NCI-H1436 (cell line): Measurements from ENCODE around the gene NCOA6.
A peak's percentile ranks its signal among the peaks of the same experiment; 100 is the strongest.
"Not testable (repeated sequence)": the region's sequence is repeated elsewhere in the genome, so short reads cannot be mapped to it uniquely, and the experiment has no call there.

Source experiments
- DNase-seq: peaks from one replicate; lab custom pipeline; 2025; lab: John Stamatoyannopoulos, UW

Gene NCOA6

DNA sequence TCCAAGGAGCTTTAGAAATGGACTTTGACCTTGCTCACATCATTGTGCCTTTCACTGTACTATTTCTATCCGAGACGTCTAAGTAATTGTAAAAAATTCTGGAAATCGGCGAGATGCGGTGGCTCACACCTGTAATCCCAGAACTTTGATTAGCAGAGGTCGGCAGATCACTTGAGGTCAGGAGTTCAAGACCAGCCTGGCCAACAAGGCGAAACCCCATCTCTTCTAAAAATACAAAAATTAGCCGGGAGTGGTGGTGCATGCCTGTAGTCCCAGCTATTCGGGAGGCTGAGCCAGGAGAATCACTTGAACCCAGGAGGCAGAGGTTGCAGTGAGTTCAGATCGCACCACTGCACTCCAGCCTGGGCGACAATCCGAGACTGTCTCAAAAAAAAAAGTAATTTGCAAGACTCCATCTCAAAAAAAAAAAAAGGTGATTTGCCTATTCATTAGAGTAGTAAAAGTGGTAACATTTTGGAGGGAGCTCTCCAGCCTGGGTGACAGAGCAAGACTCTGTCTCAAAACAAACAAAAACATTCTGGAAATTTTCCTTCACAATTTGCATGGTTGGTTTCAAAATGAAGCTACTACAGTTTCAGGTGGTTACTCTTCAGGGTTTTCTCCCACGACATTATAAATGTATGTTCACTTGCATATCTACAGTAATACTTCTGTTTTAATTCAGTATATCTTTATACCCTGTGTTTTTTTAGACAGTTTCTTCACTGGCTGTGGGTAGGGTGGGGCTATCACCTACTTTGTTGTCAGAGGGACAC is 106.0 kb downstream of the NCOA6 start:
- not testable (repeated sequence) for DNase-seq

DNA sequence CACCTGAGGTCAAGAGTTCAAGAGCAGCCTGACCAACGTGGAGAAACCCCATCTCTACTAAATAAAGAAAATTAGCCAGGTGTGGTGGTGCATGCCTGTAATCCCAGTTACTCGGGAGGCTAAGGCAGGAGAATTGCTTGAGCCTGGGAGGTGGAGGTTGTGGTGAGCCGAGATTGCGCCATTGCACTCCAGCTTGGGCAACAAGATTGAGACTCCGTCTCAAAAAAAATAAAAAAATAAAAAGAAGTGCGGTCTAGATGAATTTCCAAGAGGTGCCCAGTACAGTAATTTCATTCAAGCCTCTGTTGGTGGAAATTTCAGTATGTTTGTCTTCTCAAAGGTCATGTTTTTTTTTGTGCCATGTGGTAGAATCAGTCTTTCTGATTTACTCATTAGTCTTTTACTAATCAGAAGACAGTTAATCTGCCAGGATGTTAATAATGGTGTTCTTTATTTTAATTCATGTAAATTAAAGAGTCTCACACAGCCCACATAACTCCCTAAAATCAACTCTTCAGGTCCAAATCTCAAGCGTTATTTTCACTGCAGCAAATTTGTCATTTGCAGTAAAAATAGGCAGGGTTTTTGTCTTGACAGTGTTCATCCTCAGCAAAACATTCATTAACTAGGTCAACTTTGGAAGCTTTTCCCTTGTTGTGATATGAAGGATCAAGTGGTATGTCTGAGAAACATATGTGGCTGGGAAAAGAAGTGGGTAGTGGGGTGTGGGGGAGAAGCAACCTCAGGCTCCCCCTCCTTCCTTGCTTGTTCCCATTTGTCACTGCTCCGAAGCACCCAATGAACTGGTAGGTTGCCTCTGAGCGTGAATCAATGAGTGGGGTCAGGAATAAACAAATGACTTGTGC is 108.0 kb downstream of the NCOA6 start:
- no peak for DNase-seq

DNA sequence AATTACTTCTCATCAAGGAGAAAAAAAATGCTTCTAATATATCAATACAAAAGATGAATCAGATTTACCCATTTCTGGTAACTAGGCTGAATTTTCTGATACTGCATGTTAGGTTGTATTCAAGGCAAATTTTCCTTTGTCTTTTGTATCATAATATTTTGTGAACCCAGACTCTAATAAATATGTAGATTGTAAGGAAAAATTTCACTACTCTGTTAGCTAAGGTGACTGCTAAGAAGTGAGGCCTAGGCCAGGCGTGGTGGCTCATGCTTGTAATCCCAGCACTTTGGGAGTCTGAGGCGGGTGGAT is 108.6 kb downstream of the NCOA6 start:
- DNase-seq: no peak

DNA sequence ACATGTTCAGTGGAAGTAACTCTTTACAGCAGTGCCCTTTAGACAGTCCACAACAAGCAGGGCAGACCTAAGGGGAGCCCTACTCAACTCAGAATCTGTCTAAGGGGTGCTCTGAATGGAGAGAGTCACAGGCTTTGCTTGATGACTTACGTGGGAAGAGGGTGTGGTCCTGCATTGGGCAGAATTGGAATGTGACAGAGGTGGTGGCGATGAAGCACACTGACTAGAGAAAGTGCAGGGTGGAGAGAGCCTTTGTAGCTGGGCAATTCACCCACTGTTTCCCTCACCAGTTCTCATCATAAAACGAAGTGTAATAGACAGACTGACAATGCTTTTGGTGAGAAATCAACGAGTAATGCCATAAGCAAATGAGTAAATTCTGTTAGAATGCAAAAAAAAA is 110.1 kb downstream of the NCOA6 start:
- no peak for DNase-seq

DNA sequence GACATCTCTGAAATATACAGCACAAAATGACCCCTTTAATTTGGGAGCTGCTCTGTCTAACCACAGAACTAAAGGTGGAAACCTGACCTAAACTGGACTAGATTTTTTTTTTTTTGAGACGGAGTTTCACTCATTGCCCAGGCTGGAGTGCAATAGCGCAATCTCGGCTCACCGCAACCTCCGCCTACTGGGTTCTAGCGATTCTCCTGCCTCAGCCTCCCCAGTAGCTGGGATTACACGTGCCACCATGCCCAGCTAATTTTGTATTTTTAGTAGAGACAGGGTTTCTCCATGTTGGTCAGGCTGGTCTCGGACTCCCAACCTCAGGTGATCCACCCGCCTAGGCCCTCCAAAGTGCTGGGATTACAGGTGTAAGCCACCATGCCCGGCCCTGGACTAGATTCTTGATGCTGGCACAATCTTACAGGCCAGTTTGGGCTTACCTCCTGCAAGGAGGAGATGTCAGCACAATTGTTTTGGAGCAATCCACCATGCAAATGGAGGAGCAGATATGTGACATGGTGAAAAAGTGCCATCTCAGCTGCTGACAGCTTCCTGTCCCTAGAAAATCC is 111.4 kb downstream of the NCOA6 start:
- not testable (repeated sequence) for DNase-seq

DNA sequence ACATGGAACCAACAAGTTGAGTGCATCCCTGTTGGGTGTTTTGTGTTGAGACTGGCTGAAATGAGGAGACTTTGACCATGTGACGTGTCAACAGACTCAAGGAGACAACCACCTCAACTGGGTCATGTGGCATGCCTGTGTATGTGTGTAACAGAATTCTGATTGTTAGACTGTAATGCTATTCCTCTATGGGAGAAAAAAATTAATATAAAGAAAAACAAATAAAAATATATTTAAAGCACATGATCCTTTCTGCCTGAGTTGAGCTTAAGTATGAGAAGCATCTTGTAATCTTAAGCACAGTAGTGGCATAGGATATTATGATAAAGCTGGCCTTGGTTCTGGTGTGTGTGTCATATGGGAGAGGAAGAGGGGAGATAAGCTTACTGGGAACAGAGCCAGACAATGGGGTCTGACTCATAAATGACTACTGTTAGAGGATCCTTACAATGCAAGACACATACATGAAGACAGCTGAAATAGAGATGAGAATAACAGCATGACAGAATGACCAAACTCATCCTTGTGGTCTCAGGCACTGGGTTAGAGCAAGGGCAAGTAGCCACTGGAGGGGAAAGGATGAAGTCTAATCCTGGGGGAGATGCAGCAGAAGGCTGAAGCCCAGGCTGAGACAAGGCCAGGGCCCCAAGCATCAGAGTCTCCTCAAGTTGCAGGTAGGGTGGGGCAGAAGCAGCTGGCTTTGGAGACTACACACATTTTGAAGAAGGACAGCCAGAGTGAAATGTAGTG is 112.1 kb downstream of the NCOA6 start:
- no peak for DNase-seq

DNA sequence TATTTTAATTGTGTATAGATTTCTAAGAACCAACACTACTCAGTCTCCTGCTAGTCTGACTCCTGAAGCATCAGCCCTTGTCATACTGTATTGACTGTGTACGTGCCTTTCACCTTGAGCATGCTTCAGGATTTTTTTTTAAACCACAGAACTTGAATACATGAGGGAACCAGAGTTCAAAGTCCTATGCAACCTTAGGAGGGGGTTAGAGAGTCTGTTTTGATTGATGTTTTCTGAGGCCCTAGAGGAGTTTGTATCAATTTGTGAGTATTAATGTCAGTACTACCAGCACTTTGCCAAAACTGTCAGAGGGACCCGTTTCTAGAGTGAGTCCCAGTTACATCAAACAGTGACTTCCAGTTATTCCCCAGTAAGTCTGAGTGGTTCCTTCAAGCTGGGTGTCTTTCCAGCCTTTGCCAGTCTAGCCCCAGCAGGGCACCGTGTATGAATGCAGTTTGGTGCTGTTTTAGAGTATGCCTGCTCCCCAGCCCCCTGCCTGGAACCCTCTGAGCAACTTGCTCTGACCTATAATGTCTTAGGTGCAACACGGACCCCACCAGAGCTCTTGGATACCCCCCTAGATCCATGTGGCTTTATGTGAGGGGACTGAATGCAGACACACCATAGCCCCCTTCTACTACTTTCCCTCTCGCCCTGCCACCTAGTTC is 112.8 kb downstream of the NCOA6 start:
- no peak for DNase-seq

DNA sequence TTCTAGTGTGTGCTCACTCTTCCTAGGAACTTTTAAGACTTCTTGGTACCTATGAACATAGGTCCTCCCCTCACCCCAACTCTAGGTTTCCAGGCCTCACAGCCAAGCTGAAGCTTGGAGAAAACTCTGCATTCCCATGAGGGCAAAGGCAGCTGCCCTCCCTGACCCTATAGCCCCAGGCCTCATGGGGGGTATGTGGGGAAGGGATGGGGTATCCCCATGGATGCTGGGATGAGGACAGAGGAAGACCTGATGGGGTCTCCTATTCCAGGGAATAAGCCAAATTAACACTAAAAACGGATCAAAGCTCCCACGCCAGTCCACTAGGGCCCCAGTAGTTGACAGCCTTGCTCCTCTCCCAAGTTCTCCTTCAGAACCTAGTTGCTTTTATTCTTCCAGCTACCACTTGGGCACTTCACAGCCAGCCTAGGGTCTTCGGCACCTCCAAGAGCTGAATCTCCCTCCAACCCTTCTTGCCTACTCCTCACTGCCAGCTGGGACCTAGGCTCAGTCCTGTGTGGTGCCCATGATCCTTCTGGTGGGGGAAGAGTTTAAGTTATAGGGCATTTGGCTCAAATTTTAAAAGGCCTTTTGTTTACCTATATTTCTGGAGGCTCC is 113.5 kb downstream of the NCOA6 start:
- DNase-seq: no peak

DNA sequence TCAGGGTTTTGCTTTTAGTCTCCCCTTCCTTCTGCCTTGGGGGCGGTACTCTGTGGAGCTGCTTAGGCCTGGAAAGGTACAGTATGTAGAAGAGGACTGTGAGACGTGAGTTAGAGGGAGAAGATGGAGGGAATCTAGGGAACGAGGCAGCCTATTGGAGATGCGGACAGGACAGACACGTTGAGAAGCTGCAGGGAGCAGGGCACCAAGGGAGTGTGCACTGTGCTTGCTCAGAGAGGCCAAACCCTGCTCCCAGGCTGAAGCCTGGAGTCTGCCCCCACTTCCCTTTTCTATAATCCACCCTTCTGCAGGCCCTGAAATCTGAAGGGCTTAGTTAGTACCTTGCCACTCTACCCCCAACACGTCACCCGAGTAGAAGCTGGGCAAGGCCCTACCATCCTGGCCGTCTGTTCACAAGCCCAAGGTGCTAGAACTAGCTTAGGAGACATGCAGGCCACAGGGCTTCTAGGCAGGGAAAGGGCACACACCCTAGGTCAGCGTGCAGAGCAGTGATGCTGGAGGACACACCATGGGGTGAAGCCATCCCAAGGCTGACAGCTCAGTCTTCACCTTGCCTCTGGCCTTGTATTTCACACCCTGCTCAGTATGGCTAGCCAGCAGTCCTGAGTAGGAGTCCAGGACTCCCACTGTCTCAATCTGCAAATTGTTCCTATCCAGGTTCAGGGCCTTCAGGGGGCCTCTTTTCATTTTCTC is 114.4 kb downstream of the NCOA6 start:
- no peak for DNase-seq

DNA sequence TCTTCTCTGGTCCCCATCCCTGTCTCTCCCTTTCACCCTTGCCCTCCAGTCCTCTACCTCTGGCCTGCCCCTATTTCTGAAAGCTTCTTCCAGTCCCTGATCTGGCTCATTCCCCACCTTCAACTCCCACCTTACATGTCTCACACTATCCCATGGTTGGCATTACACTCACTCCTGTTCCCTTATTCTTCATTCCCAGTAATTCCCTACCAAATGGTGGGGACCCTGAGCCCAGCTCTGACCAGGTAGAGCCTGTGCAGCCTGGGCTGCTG is 114.9 kb downstream of the NCOA6 start:
- DNase-seq: no peak

DNA sequence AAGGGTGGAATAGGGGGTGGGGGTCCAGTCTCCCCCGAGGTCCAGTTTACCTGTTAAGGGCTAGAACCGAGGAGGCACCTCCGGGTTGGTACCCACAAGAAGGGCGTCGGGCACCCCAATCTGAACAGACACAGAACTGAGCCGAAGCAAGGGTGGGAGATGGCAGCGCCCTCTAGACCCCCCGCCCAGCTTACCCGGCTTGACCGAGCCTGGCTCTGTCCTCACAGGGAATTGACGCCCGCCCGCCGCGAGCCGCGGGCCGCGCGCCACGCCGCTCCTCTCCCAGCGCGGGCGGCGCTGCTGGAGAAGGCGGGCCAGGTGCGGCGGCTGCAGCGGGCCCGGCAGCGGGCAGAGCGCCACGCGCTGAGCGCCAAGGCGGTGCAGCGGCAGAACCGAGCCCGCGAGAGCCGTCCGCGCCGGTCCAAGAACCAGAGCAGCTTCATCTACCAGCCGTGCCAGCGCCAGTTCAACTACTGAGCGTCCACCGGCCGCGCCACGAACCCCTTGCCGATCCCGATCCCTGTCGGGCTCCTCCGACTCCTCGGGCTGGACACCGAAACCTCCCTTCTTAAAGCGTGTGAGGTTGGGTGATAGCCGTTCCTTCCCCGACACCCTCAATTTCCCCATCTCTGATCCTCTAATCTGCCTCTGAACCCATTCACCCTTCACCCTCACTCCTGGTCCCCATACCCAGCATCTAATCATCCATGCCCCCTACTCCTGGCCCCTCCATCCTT is 115.5 kb downstream of the NCOA6 start:
- peak; percentile 77 for DNase-seq

DNA sequence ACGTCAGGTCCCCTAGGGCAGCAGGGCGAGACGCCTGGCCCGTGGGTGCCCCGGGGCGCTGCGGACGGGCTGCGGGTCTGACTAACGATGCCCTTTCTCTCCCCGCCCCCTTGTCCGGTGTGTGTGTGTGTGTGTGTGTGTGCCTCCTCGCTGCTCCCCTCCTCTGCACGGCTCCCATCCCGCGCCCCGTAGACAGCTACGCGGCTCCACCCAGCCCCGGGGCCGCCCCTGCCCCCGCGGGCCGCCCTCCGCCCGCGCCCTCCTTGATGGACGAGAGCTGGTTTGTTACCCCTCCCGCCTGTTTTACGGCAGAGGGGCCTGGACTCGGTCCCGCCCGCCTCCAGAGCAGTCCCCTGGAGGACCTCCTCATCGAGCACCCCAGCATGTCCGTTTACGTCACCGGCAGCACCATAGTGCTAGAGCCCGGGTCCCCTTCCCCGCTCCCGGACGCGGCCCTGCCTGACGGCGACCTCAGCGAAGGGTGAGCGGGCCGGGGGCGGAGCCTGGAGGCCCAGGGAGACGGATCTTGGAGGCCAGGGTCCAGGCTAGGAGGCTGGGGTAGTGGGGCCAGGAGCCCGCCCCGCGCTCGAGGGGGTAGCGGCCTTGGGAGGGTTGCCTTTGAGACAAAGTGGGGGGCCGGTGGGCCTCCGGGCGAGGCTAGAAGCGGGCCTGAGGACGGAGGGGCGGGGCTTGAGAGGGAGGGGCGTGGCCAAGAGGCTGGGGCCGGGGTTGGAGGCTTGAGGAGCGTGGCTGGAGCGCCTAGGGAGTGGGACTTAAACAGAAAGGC is 116.2 kb downstream of the NCOA6 start:
- peak; percentile 77 for DNase-seq

DNA sequence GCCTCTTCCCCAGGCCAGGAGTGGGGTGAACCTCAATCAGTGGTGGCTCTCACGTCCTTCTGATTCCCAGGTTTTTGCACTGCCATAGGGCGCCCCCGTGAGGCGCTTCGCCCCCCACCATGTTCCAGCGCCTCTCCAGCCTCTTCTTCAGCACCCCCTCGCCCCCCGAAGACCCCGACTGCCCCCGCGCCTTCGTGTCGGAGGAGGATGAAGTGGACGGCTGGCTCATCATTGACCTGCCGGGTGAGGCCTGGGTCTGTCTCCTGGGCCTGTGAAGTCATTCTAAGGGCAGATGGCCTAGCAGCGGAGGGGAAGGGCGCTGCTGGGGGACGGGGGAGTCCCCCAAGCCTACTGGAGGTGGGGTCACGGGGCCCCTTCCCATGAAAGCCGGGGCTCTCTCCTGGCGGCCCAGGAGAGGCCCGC is 116.8 kb downstream of the NCOA6 start:
- peak; percentile 9 for DNase-seq

DNA sequence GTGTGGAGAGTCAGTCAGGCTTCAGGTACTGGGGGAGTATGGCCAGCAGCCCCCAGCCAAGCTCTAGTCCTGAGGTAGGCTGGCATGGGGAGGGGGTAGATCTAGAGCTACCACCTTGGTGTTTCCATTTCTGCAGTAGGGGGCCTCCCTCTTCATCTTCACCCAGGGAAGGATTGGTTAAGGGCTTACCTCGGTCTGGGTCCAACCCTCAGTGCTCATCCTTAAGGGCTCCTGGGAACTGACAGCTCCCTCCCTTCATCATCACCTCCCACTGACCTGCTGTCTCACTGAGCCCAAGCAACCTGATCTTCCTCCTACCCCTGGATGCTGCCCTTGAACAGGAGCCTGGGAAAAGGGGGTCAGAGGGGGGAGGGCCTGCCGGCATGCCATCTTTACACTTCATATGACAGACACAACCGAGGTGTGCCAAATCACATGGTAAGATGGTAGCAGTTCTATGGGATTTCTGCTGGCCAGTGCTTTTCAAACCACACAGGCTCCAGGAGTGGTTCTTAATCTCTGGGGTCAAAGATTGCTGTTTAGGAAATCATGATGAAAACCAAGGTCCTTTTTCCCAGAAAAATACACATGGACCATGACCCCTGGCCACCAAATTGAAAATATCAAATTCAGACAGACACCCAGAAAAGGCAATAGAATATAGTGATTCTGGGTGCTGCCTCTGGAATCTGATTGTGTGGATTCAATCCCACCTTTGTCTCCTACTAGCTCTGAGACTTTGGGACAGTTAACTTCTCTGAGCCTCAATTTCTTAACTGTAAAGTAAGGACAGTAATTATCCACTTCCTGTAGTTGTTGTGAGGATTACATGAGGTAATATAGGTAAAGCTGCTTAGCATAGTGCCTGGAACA is 118.3 kb downstream of the NCOA6 start:
- DNase-seq: no peak

DNA sequence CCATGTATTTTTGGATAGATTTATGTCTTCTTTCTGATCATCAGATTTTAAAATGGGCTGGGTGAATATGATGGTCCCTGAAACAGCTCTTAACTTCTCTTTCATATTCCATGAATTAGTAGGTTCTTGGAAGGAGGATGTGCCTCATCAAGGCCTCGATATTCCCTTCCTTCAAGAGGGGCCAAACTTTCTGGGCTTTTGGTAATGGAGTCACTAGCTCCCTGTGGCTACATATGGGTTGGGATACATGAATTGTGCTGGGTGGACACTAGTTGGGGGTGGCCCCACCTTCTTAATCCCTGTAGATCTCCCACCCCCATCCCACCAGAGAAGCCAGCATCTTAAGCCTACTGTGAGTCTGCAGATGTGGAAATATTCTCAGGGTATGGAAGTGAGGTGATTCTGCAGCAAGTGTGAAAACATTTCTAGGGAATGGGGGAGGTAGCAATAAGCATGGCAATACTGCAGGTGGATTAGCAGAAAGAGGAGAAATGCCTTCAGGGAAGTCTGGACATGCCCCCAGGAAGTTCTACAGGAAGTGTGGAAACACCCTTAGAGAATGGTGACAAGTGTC is 119.1 kb downstream of the NCOA6 start:
- DNase-seq: no peak

DNA sequence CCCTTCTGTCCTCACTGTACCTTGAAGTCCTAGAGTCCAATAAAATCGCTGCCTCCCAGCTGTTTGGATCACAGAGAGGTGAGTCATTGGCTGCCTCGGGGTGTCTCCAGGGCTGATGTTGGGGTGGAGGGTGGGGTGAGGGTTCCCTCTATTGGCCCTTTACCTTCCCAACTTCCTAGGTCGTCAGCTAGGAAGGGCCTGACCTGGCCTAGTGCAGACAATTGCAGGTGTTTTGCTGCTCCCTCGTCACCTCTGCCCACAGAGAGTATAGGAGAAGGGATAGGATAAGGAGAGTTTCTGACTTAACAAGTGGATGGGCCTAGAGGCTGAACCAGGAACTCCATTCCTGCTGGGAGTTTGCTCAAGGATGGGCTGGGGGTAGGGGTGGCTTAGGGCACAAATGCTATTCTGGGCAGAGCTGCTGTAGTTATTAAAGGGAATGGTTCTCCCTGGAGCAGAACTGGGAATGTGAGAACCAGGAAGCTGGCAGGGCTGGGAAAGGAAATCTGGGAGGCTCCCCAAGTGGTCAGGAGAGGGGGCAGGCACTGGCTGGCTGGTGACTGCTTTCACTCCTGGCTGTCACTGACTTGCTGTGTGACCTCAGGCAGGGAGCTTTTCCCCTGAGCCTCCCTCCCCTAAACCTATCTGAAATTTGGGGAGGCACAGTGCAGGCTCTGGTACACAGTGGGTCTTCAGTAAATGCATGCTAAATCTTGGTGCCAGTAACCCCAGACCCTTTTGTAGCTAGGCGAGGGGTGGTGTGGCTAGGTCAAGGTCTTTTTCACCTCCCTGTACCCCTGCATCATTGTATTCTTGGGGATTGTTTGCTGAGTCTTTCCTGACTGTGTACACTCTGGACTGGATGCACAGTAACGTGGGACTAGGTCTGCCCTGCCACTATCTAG is 119.8 kb downstream of the NCOA6 start:
- no peak for DNase-seq

DNA sequence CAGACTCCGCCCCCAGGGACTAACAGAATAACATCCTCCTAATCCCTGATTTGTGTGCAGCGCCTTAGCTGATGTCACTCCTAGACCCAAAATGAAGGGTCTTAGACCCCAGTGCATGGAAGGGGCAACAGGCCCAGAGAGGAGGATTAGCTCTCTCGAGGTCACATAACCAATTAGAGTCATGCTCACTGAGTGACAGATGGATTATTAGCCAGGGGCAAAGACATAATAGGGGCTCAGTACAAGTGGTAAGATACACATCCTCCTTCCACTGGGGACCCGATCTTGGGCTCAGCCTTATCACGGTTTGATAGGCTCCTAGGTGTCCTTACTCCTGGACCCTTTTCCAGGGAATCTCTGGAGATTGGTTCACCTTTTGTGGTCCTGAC is 120.4 kb downstream of the NCOA6 start:
- no peak for DNase-seq
